ENCODE measurements around the gene PTPRU. TPM values are rescaled to one million over a fixed set of nuclear protein-coding genes. Genes with fewer than 3 reads are reported as not detected.

The PTPRU gene
- total and polyA plus RNA-seq, 4 donors: 1.6 to 15.1 (median 6.0) TPM

DNA sequence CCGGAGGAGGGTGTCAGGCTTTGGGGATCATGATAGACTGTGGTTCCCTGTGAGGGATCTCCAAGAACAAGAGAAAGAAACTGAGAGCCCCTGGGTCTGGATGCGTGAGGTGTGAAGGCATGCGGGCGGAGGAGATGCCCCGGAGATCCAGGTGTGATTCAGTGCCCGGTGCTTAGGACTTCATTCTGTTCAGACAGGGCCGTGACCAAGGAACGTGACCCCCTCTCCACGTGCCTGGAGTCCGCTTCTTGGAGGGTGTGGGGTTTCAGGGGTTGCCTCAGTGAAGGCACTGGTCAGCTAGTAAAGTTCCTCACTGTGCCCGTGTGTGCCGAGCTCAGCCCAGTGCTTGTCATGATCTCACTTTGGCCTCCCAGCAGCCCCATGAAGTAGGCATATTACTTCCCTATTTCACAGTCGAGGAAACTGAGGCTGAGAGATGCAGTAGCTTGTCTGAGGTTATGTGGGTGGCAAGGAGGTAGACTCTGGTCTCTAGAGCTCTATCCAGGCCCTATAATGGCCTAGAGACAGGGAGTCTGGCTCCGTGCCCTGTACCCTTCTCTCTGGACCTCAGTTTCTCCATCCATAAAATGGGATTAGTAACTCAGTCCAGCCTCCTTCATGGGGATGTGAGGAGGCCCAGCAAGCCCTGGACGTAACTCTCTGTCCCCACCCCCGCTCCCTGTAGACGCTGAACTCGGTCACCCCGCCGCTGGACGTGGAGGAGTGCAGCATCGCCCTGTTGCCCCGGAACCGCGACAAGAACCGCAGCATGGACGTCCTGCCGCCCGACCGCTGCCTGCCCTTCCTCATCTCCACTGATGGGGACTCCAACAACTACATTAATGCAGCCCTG is 81.0 kb downstream of the PTPRU start:
- H3K27ac ChIP-seq (ENCODE audit: low read depth in 1 of 2, low read length in 2 of 2): no peak overlapping the region
- H3K9ac ChIP-seq (ENCODE audit: low read depth in 1 of 2, low read length in 2 of 2): no peak overlapping the region
- H3K9me3 ChIP-seq (ENCODE audit: control insufficient read depth in 4 of 4, low read length in 3 of 4): no peaks in the 10 kb centered on the region
- peaks cover 0 to 32% (median 5%) of the 10 kb centered on the region in 4 donors for H3K36me3 ChIP-seq (ENCODE audit: control insufficient read depth in 4 of 4, insufficient read depth in 3 of 4, low read depth in 1 of 4, low read length in 3 of 4)
- TF ChIP-seq JUND (IDR thresholded peaks at IDR 0.05) (no peak), TAF1 (conservative IDR thresholded peaks at IDR 0.05) (no peak), CTCF (IDR thresholded peaks at IDR 0.05; ENCODE audit: low read depth, low read length, missing input control) (no peak), RXRA (IDR thresholded peaks at IDR 0.05) (no peak), ATF3 (IDR thresholded peaks at IDR 0.05) (no peak), EGR1 (IDR thresholded peaks at IDR 0.05; ENCODE audit: low read depth in 2 of 2) (no peak), YY1 (IDR thresholded peaks at IDR 0.05) (no peak), MAX (IDR thresholded peaks at IDR 0.05) (no peak), HNF4G (IDR thresholded peaks at IDR 0.05) (no peak), FOXA1 (IDR thresholded peaks at IDR 0.05) (no peak)
- no peak for DNase-seq (ENCODE audit: low spot score)
- peaks cover 0 to 3% (median 1%) of the 10 kb centered on the region in 4 donors for H3K4me1 ChIP-seq (ENCODE audit: control insufficient read depth in 4 of 4, insufficient read depth in 4 of 4, low read length in 3 of 4)
- no peaks in the 10 kb centered on the region for H3K27me3 ChIP-seq (ENCODE audit: control insufficient read depth in 4 of 4, insufficient read depth in 4 of 4, low read length in 3 of 4)
- H3K4me3 ChIP-seq (ENCODE audit: low read depth in 1 of 3, low read length in 3 of 3): no peak overlapping the region
- 97% methylated on average over 30 of the region's 30 CpGs for WGBS

GRCh38 chr1:29317916-29318530 is 81.7 kb downstream of the PTPRU start:
- WGBS: 88% methylated on average over 5 of the region's 5 CpGs
- H3K27me3 ChIP-seq (ENCODE audit: control insufficient read depth in 4 of 4, insufficient read depth in 4 of 4, low read length in 3 of 4): no peaks in the 10 kb centered on the region
- H3K4me3 ChIP-seq (ENCODE audit: low read depth in 1 of 3, low read length in 3 of 3): no peak overlapping the region
- H3K9me3 ChIP-seq (ENCODE audit: control insufficient read depth in 4 of 4, low read length in 3 of 4): no peaks in the 10 kb centered on the region
- H3K36me3 ChIP-seq (ENCODE audit: control insufficient read depth in 4 of 4, insufficient read depth in 3 of 4, low read depth in 1 of 4, low read length in 3 of 4): peaks cover 0 to 30% (median 5%) of the 10 kb centered on the region in 4 donors
- no peak overlapping the region for H3K27ac ChIP-seq (ENCODE audit: low read depth in 1 of 2, low read length in 2 of 2)
- H3K4me1 ChIP-seq (ENCODE audit: control insufficient read depth in 4 of 4, insufficient read depth in 4 of 4, low read length in 3 of 4): peaks cover 0 to 3% (median 1%) of the 10 kb centered on the region in 4 donors
- H3K9ac ChIP-seq (ENCODE audit: low read depth in 1 of 2, low read length in 2 of 2): no peak overlapping the region
- TF ChIP-seq TAF1 (conservative IDR thresholded peaks at IDR 0.05): no peak
- no peak for TF ChIP-seq SP1 (IDR thresholded peaks at IDR 0.05)
- no peak for TF ChIP-seq MAX (IDR thresholded peaks at IDR 0.05)
- TF ChIP-seq, protein P1, sequence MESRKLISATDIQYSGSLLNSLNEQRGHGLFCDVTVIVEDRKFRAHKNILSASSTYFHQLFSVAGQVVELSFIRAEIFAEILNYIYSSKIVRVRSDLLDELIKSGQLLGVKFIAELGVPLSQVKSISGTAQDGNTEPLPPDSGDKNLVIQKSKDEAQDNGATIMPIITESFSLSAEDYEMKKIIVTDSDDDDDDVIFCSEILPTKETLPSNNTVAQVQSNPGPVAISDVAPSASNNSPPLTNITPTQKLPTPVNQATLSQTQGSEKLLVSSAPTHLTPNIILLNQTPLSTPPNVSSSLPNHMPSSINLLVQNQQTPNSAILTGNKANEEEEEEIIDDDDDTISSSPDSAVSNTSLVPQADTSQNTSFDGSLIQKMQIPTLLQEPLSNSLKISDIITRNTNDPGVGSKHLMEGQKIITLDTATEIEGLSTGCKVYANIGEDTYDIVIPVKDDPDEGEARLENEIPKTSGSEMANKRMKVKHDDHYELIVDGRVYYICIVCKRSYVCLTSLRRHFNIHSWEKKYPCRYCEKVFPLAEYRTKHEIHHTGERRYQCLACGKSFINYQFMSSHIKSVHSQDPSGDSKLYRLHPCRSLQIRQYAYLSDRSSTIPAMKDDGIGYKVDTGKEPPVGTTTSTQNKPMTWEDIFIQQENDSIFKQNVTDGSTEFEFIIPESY (IDR thresholded peaks at IDR 0.05): no peak
- TF ChIP-seq EGR1 (IDR thresholded peaks at IDR 0.05; ENCODE audit: low read depth in 2 of 2): no peak
- no peak for TF ChIP-seq HNF4G (IDR thresholded peaks at IDR 0.05)
- TF ChIP-seq FOXA2 (IDR thresholded peaks at IDR 0.05): no peak
- TF ChIP-seq FOXA1 (IDR thresholded peaks at IDR 0.05): no peak
- DNase-seq (ENCODE audit: low spot score): no peak
